HL-60 (cell line): Measurements from ENCODE around the gene SLC39A5.

Source experiments
- GABPA ChIP-seq: IDR thresholded peaks from 2 replicates; pipeline ENCODE4 v1.6.1; 2012; ENCODE audit warnings: low read depth
- POLR2AphosphoS5 ChIP-seq: IDR thresholded peaks from 2 replicates; pipeline ENCODE4 v1.6.1; 2012; ENCODE audit warnings: low read depth
- SPI1 ChIP-seq: IDR thresholded peaks from 2 replicates; pipeline ENCODE4 v1.6.1; 2012; ENCODE audit warnings: low read depth, mild to moderate bottlenecking, borderline replicate concordance
- TF ChIP-seq, protein P1 (sequence below): IDR thresholded peaks from one replicate; pipeline ENCODE4 v1.5.1; 2011; ENCODE audit warnings: low read length, control low read depth, inconsistent platforms; ENCODE audit not compliant: insufficient read depth

DNA sequence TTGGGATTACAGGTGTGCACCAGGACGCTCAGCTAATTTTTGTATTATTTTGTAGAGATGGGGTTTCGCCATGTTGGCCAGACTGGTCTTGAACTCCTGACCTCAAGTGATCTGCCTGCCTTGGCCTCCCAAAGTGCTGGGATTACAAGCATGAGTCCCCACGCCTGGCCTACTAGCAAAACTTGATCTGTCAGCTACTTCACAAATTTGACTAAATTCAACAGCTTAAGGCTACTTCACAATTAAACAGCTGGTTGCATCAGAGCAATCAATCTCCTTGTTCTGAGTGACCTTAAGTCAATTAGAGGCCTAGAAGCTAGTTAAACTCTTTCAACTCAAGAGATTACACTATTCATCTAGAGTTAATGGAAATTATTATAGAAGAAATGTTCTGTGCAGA, 49.1 kb downstream of the SLC39A5 start:
- TF ChIP-seq, protein P1, sequence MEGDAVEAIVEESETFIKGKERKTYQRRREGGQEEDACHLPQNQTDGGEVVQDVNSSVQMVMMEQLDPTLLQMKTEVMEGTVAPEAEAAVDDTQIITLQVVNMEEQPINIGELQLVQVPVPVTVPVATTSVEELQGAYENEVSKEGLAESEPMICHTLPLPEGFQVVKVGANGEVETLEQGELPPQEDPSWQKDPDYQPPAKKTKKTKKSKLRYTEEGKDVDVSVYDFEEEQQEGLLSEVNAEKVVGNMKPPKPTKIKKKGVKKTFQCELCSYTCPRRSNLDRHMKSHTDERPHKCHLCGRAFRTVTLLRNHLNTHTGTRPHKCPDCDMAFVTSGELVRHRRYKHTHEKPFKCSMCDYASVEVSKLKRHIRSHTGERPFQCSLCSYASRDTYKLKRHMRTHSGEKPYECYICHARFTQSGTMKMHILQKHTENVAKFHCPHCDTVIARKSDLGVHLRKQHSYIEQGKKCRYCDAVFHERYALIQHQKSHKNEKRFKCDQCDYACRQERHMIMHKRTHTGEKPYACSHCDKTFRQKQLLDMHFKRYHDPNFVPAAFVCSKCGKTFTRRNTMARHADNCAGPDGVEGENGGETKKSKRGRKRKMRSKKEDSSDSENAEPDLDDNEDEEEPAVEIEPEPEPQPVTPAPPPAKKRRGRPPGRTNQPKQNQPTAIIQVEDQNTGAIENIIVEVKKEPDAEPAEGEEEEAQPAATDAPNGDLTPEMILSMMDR, result no peak
- TF ChIP-seq GABPA, result no peak
- TF ChIP-seq POLR2AphosphoS5, result no peak
- TF ChIP-seq SPI1, result no peak
